ENCODE measurements around the gene CIRBP.

Gene CIRBP

DNA sequence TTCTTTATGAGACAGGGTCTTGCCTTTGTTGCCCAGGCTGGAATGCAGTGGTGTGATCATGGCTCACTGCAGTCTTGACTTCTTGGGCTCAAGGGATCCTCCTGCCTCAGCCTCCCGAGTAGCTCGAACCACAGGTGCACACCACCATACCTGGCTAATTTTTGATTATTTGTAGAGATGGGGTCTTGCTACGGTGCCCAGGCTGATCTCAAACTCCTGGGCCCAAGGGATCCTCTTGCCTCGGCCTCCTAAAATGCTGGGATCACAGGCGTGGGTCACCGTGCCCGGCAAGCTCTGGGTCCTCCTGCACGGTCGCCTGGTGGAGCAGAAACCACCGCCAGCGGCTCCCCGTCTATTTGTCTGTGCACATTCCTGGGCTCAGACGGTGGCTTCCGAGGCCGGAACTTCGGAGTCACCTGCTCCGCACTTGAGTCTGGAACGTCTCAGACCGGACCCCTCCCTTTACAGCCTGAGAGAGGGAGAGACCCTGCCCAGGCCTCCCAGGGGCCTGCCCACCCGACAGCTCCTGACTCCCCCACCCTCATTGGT is 38.7 kb downstream of the CIRBP start:
- in situ Hi-C loops (cut with HindIII; ENCODE audit: low pct_unique_long_range_greater_than_20kb, low sequenced_read_pairs), result no loop called here
- no peak for DNase-seq (ENCODE audit: low read depth in 1 of 2, low spot score in 1 of 2)
- TF ChIP-seq JUND (IDR thresholded peaks at IDR 0.05; ENCODE audit: low read depth), result no peak

DNA sequence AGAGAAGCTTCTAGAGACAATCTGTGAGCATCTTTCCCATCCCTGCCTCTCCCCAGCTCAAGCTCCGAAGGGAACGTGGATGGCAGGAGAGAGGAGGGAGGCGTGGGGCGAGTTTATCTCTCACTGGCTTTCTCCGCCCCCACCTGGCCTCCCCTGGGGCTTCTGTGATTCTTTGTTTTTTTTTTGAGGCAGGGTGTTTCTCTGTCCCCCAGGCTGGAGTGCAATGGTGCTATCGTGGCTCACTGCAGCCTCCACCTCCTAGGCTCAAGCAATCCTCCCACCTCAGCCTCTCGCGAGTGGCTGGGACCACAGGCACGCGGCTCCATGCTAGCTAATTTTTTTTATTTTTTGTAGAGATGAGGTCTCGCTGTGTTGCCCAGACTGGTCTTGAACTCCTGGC is 39.6 kb downstream of the CIRBP start:
- in situ Hi-C loops (cut with HindIII; ENCODE audit: low pct_unique_long_range_greater_than_20kb, low sequenced_read_pairs), result no loop called here
- no peak for DNase-seq (ENCODE audit: low read depth in 1 of 2, low spot score in 1 of 2)
- TF ChIP-seq JUND (IDR thresholded peaks at IDR 0.05; ENCODE audit: low read depth), result no peak

DNA sequence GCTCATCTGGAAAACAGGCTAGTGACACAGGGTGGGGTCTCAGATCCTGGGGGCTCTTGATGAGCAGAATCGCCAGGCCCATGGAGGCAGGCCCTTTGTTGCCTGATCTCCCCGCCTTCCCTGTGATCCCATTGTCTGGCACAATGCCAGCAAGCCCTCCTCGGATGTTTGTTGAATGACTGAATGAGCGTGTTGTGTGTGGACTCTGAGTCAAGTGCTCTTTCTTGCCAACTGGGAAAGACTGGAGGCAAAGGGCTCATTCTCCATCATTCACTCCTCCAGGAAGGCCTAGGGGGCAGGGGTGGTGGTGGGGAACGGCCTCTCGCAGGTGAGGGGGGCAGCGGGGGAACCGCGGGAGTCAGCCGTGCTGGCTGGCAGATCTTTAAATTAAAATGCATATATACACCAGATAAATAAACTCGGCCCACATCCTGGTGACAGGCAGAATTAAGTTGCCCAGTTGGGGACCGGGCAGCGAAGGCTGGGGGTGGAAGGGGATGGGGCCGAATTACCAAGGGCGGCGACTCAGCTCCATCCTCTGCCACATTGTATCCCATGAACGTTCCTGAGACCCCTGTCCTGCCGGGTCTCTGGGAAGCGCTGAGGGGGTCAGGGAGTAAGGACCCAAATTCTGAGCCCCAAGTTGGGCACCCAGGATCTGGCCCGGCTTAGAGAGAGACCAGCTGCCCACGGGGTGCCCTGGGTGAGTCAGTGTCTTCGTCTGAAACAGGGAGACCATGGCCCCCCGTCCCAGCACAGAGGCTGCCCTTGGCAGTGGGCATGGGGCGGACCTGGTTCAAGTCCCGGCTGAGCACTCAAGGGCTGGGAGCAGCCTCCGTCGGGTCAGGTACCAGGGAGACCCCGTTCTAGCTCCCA is 41.1 kb downstream of the CIRBP start:
- TF ChIP-seq JUND (IDR thresholded peaks at IDR 0.05; ENCODE audit: low read depth), result no peak
- in situ Hi-C loops (cut with HindIII; ENCODE audit: low pct_unique_long_range_greater_than_20kb, low sequenced_read_pairs), result no loop called here
- peak in 1 of 2 experiments; percentile 11 for DNase-seq (ENCODE audit: low read depth in 1 of 2, low spot score in 1 of 2)

DNA sequence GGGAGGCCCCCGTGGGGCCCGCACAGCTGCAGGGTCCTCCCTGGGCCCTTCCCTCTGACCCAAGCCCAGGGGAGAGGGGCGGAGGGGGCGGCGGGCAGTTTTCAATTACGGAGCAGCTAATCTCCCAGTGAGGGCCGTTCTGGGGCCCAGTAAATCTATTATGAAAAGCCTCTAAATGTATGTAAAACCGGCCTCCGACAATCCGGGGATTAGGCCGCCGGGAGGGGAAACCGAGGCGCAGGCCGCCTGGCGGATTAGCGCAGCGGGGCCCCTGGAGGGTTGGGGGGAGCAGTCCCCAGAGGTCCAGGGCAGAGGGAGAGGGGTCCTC is 41.7 kb downstream of the CIRBP start:
- TF ChIP-seq JUND (IDR thresholded peaks at IDR 0.05; ENCODE audit: low read depth), result no peak
- in situ Hi-C loops (cut with HindIII; ENCODE audit: low pct_unique_long_range_greater_than_20kb, low sequenced_read_pairs), result no loop called here
- DNase-seq (ENCODE audit: low read depth in 1 of 2, low spot score in 1 of 2), result no peak

DNA sequence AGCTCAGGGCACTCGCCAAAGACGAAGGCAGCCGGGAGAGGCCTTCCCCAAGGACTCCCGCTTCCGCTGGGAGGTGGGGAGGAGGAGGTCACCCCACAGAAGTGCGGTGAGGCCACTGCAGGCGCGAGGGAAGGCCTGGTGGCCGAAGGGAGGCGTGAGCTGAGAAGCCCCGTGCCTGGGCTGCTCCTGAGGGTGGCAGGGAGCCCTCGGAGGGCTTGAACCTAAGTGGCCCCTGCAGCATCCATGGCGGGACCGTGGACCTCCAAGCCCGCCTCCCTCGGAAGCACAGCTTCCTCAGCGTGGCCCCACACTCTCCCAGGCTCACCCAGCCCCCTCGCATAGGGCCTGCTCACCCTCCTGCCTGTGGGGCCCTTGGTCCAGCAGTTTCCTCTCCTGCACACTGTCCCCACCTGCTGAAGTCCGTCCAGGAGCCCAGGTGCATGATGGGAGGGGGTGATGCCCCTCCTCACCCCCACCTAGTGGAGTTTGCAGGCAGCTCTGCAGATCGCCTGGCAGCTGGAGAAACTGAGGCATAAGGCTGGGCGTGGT is 42.5 kb downstream of the CIRBP start:
- TF ChIP-seq JUND (IDR thresholded peaks at IDR 0.05; ENCODE audit: low read depth), result no peak
- DNase-seq (ENCODE audit: low read depth in 1 of 2, low spot score in 1 of 2), result peak in 1 of 2 experiments; percentile 25
- in situ Hi-C loops (cut with HindIII; ENCODE audit: low pct_unique_long_range_greater_than_20kb, low sequenced_read_pairs), result no loop called here

DNA sequence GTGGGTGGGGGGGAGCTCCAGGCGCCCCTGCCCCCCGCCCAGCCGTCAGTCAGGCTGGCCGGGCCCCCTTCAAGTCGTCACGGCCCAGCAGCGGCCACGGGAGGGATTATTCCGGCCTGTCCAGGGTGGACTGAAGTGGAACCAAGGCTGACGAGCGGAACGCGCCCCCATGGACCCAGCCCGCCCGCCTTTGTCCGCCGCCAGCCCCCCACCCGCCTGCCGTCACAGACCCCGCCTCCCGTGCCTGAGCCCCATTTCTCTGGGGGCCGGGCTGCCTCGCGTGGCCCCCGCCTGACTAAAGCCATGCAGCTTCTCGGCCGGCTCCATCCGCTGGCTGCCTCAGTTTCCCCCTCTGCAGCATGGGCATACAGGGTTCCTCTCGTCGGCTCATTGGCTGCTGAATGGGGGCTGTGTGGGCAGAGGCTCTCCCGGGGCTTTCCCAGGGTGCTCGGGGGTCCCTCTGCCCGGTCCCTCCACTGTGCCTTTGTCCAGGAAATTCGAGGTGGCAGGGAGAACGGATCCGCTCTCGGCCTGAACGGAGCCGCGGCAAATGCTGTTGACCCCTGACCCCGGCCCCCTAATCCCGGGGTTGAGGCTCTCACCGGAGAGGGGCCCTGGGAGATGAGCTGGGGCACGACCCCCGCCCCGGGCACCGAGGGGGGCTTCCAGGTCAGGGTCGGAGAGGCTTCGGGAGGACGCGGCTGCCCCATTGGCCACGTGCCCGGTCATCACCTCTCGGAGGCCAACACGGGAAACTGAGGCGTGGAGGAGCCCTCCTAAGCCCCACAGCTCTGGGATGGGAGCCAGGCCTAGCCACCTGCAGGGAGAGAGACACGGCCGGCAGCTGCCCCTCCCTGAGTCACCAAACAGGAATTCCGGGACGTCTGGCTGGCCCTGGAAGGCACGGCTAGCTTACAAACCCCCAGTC is 43.9 kb downstream of the CIRBP start:
- in situ Hi-C loops (cut with HindIII; ENCODE audit: low pct_unique_long_range_greater_than_20kb, low sequenced_read_pairs), result no loop called here
- peak; percentile 68 to 85 for DNase-seq (ENCODE audit: low read depth in 1 of 2, low spot score in 1 of 2)
- TF ChIP-seq JUND (IDR thresholded peaks at IDR 0.05; ENCODE audit: low read depth), result no peak

DNA sequence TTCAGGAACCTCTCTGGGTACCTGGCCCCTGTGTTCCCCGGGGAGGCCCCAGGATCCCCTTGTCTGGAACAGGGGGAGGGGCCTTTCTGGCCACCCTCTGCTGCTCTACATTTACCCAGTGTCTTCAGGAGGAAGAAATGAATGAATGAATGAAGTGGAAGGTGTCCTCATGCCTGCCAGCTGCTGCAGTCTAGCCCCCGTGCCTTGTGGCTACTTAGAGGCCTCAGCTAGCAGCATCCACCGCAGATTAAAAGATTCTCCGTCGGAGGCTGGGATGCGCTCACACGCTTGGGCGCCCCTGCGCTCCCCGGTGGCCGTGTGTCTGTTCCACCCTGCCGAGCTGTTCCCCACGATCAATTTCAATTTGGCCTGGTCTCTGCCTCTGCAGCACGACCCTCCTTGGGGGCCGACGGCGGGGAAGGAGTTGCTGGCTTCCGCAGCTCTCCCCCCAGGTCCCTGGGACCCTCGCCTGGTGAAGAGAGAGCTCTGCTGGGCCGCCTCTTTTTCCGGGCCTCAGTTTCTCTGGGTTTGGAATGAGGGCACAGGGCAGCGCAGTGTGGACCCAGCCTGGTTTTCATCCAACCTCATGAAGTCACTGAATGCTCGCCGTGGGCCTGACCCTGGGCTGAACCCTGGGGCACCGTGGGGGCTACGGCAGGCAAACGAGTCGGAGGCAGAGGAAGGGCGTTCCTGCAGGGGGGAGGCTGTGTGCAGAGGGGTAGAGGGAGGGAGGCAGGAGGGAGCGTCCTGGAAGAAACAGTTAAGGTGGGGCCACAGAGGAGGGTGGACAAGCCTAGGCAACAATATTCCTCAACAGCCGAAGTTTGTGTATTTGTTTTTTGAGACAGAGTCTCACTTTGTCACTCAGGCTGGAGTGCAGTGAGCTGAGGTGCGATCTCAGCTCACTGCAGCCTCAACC is 44.8 kb downstream of the CIRBP start:
- DNase-seq (ENCODE audit: low read depth in 1 of 2, low spot score in 1 of 2), result no peak
- in situ Hi-C loops (cut with HindIII; ENCODE audit: low pct_unique_long_range_greater_than_20kb, low sequenced_read_pairs), result no loop called here
- TF ChIP-seq JUND (IDR thresholded peaks at IDR 0.05; ENCODE audit: low read depth), result no peak

DNA sequence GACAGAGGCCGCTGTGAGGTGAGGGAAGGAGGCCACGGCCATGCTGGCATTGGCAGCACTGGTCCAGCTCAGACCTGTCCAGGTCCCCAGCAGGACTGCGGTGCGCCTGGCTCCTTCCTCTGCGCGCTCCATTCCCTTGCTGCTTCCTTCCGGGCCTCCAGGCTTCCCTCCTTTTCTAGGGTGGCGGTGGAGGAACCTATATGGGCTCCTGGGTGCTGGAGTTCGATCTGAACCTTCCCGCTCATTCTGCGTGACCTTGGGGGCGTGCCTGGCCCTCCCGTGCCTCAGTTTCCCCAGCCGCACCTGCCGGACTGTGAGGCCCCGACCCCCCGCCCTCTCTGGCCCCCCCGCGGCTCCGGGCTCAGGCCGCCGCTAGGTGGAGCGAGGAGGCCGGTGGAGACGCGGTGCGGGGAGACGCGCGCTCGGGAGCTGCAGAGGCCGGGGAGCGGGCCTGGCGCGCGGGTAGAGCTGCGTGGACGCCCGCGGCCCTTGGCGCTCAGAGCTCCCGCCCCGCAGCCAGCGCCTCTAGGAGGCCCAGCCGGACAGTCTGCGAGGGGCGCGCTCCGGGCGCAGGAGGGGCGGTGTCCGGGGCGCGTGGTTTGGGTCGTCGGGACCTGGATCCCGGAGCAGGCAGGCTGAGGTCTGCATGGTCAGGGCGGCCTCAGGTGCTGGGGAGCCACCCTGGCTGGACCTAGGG is 46.5 kb downstream of the CIRBP start:
- TF ChIP-seq JUND (IDR thresholded peaks at IDR 0.05; ENCODE audit: low read depth), result no peak
- in situ Hi-C loops (cut with HindIII; ENCODE audit: low pct_unique_long_range_greater_than_20kb, low sequenced_read_pairs), result no loop called here
- DNase-seq (ENCODE audit: low read depth in 1 of 2, low spot score in 1 of 2), result peak; percentile 73 to 83

DNA sequence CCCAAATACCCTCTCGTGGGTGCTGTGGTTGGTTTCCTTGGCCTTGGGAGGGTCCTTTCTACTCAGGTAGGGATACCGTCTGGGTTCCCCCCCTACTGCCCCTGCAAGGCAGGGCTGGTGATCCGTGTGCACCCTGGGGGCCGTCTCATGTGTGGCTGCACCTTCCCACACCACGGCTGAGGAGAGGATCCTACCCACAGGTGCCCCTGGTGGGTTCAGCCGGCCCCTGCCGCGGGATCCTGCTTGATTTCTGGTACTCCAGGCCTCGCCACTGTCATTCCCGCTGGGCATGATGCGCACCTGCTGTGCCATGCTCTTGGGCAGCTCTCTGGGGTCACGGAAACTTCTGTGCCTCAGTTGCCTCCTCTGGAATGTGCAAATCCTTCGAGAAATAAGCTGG is 47.3 kb downstream of the CIRBP start:
- no peak for TF ChIP-seq JUND (IDR thresholded peaks at IDR 0.05; ENCODE audit: low read depth)
- in situ Hi-C loops (cut with HindIII; ENCODE audit: low pct_unique_long_range_greater_than_20kb, low sequenced_read_pairs), result no loop called here
- DNase-seq (ENCODE audit: low read depth in 1 of 2, low spot score in 1 of 2), result no peak

DNA sequence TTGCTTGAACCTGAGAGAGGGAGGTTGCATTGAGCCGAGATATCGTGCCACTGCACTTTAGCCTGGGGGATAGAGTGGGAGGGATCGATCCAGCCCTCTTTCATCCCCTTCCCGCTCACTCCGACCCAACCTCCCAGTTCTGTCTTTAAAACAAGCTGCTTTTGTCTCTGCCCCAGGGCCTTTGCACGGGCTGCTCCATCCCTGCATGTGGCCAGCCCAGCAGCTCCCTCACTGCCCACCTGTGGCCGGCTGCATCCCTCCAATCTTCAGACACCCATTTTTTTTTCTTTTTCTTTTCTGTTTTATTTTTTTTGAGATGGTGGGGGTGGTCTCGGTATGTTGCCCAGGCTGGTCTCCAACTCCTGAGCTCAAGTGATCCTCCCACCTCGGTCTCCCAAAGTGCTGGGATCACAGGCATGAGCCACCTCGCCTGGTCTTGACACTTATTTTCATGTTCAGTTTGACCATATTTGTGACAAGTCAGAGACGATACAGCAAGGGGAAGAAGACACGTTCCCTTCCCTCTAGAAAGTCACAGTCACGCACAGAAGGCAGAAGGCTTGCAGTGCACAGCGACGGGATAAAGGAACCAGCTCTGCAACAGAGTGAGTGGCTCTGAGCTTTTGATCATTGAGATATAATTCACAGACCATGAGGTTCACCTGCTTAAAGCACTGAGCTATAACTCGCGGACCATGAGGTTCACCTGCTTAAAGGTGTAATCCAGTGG is 48.3 kb downstream of the CIRBP start:
- no peak for DNase-seq (ENCODE audit: low read depth in 1 of 2, low spot score in 1 of 2)
- no peak for TF ChIP-seq JUND (IDR thresholded peaks at IDR 0.05; ENCODE audit: low read depth)
- in situ Hi-C loops (cut with HindIII; ENCODE audit: low pct_unique_long_range_greater_than_20kb, low sequenced_read_pairs), result no loop called here
